ENCODE measurements around the gene PLA2G1B. TPM values are rescaled to one million over a fixed set of nuclear protein-coding genes. Genes with fewer than 3 reads are reported as not detected.

PLA2G1B gene
- total RNA-seq, 1 experiment from 2014 or later = not detected

GRCh38 chr12:120353556-120354317 lies 26.2 kb upstream of the PLA2G1B start:
- POLR2A ChIA-PET (ENCODE audit: low non-redundant PET) = no interaction called here
- no peak for DNase-seq (ENCODE audit: low spot score)
- no peak for TF ChIP-seq EZH2 (IDR thresholded peaks at IDR 0.05; ENCODE audit: borderline replicate concordance, low read depth, low read length, poor library complexity, severe bottlenecking)
- TF ChIP-seq CTCF (conservative IDR thresholded peaks at IDR 0.05; ENCODE audit: low read depth, low read length) = no peak
- Histone ChIP-seq H3K4me1 (ENCODE audit: insufficient read depth, low read length, poor library complexity, severe bottlenecking) (no peaks in the 10 kb centered on the region), H3K36me3 (ENCODE audit: insufficient read depth, low read length, poor library complexity, severe bottlenecking) (no peaks in the 10 kb centered on the region), H3K27ac (ENCODE audit: low read depth, low read length, poor library complexity, severe bottlenecking) (no peak overlapping the region), H3K27me3 (replicated peaks; ENCODE audit: insufficient read depth, low read depth, low read length, poor library complexity) (no peaks in the 10 kb centered on the region), H3K4me3 (ENCODE audit: low read depth, low read length, poor library complexity, severe bottlenecking) (no peak overlapping the region), H3K9me3 (ENCODE audit: low read depth, low read length, poor library complexity, severe bottlenecking) (no peaks in the 10 kb centered on the region)
- BruUV-seq (replicated peaks) = no TSS peak
- CTCF ChIA-PET = interaction anchor here (1.0 kb wide), 1 partner anchor 82 kb away, joined by 3 read pairs; no protein-coding TSS in a partner anchor
- intact Hi-C loops (cut with micrococcal nuclease; ENCODE audit: unreplicated experiment) = loop anchor here (10.0 kb wide), 1 partner anchor 761 kb away; no protein-coding TSS in a partner anchor

- ChIA-PET CTCF (interaction anchor here (1.0 kb wide), 1 partner anchor 82 kb away, joined by 3 read pairs; no protein-coding TSS in a partner anchor), POLR2A (ENCODE audit: low non-redundant PET) (no interaction called here)
- H3K4me1 ChIP-seq (ENCODE audit: insufficient read depth, low read length, poor library complexity, severe bottlenecking) = no peaks in the 10 kb centered on the region
- H3K27me3 ChIP-seq (replicated peaks; ENCODE audit: insufficient read depth, low read depth, low read length, poor library complexity) = no peaks in the 10 kb centered on the region
- no peaks in the 10 kb centered on the region for H3K36me3 ChIP-seq (ENCODE audit: insufficient read depth, low read length, poor library complexity, severe bottlenecking)
- intact Hi-C loops (cut with micrococcal nuclease; ENCODE audit: unreplicated experiment) = loop anchor here (10.0 kb wide), 1 partner anchor 762 kb away; no protein-coding TSS in a partner anchor
- H3K27ac ChIP-seq (ENCODE audit: low read depth, low read length, poor library complexity, severe bottlenecking) = no peak overlapping the region
- no peak overlapping the region for H3K4me3 ChIP-seq (ENCODE audit: low read depth, low read length, poor library complexity, severe bottlenecking)
- TF ChIP-seq EZH2 (IDR thresholded peaks at IDR 0.05; ENCODE audit: borderline replicate concordance, low read depth, low read length, poor library complexity, severe bottlenecking) (no peak), CTCF (conservative IDR thresholded peaks at IDR 0.05; ENCODE audit: low read depth, low read length) (no peak)
- DNase-seq (ENCODE audit: low spot score) = no peak
- no TSS peak for BruUV-seq (replicated peaks)
- no peaks in the 10 kb centered on the region for H3K9me3 ChIP-seq (ENCODE audit: low read depth, low read length, poor library complexity, severe bottlenecking)
Measured at GRCh38 chr12:120353136-120353535, 25.6 kb upstream of the PLA2G1B start.

- intact Hi-C loops (cut with micrococcal nuclease; ENCODE audit: unreplicated experiment) = loop anchor here (10.0 kb wide), 1 partner anchor 763 kb away; no protein-coding TSS in a partner anchor
- H3K27me3 ChIP-seq (replicated peaks; ENCODE audit: insufficient read depth, low read depth, low read length, poor library complexity) = no peaks in the 10 kb centered on the region
- BruUV-seq (replicated peaks) = no TSS peak
- TF ChIP-seq CTCF (conservative IDR thresholded peaks at IDR 0.05; ENCODE audit: low read depth, low read length) (no peak), EZH2 (IDR thresholded peaks at IDR 0.05; ENCODE audit: borderline replicate concordance, low read depth, low read length, poor library complexity, severe bottlenecking) (no peak)
- ChIA-PET CTCF (interaction anchor here (0.6 kb wide), 1 partner anchor 751 kb away, joined by 4 read pairs; no protein-coding TSS in a partner anchor), POLR2A (ENCODE audit: low non-redundant PET) (no interaction called here)
- H3K36me3 ChIP-seq (ENCODE audit: insufficient read depth, low read length, poor library complexity, severe bottlenecking) = no peaks in the 10 kb centered on the region
- H3K4me3 ChIP-seq (ENCODE audit: low read depth, low read length, poor library complexity, severe bottlenecking) = no peak overlapping the region
- H3K9me3 ChIP-seq (ENCODE audit: low read depth, low read length, poor library complexity, severe bottlenecking) = no peaks in the 10 kb centered on the region
- H3K27ac ChIP-seq (ENCODE audit: low read depth, low read length, poor library complexity, severe bottlenecking) = no peak overlapping the region
- peak; percentile 49 for DNase-seq (ENCODE audit: low spot score)
- H3K4me1 ChIP-seq (ENCODE audit: insufficient read depth, low read length, poor library complexity, severe bottlenecking) = no peaks in the 10 kb centered on the region
Measured at GRCh38 chr12:120352117-120352516, 24.5 kb upstream of the PLA2G1B start.

All from A673 (cell line).